Mucosa of descending colon (tissue), 3 donors: ENCODE data around the gene NR2E1. TPM values are rescaled to one million over a fixed set of nuclear protein-coding genes. Genes with fewer than 3 reads are reported as not detected.

ENCODE experiments used
- ATAC-seq: fragments of 200-7000 bp; cut with Tn5 transposase; one replicate; pipeline ENCODE4 v1.9.1; 2020; ENCODE audit warnings: mild to moderate bottlenecking, moderate library complexity
- DNase-seq, 3 donors: peaks; one replicate each; pipeline ENCODE4 v3.0.0-alpha.2; 2020
- H3K36me3 ChIP-seq: fragments of 200-600 bp; one replicate; pipeline ENCODE4 v1.8.0; 2021; ENCODE audit warnings: low read depth, mild to moderate bottlenecking
- H3K4me1 ChIP-seq: fragments of 200-600 bp; one replicate; pipeline ENCODE4 v1.8.0; 2021; ENCODE audit warnings: low read depth, mild to moderate bottlenecking
- H3K4me3 ChIP-seq: fragments of 200-600 bp; one replicate; pipeline ENCODE4 v1.8.0; 2021; ENCODE audit warnings: mild to moderate bottlenecking
- H3K9me3 ChIP-seq: fragments of 200-600 bp; one replicate; pipeline ENCODE4 v1.8.0; 2021; ENCODE audit warnings: mild to moderate bottlenecking
- intact Hi-C, 2 donors: fragments of 100-400 bp; cut with DNase I in 1 of 2; cut with micrococcal nuclease in 1 of 2; formaldehyde crosslinking; loops; one replicate each; pipeline versions ENCODE4 v1.11.0 to v1.11.1; 2022; cut with DNase I, micrococcal nuclease
- total RNA-seq, 3 donors: library from RNA; stranded (reverse); fragmentation: NEBNext Ultra II Directional in 2 of 3; extraction: Animal tissue kit (Norgen Biotek cat#: 25700) in 2 of 3; gene quantifications; one replicate each; pipeline versions ENCODE4 v1.2.1 to v1.2.4, GENCODE V29; 2021 to 2023
- TF ChIP-seq, protein P1 (sequence below): fragments of 200-600 bp; IDR thresholded peaks from one replicate; pipeline ENCODE4 v1.8.0; 2022; ENCODE audit warnings: antibody characterized with exemption, mild to moderate bottlenecking
- donor health status: DM: no; HTN: no; CAD: no; lungs with moderate emphysema.
- donor health status: DM: no; HTN: no; CAD: no.
- donor health status: DM: no; HTN: yes; CAD: no.

NR2E1 gene
- total RNA-seq, 3 donors from 2014 or later = not detected

DNA sequence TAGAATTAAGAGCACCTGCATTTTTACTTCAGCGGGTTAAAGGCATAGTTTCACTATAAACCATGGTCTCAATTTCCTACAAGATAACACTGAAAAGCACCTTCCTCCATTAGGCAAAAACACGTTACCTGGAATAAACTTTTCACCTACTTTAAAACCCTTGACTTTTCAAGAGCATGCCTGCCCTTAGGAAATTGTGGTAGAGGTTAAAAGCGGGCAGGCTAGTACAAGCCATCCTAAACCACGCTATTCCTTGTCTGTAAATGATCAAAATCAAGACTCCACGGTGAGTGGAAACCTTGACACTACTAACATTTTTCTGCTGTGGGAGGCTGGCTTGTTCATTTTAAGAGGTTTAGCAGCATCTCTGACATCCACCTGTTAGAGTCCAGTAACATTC lies 43.9 kb downstream of the NR2E1 start:
- Histone ChIP-seq H3K4me3 (no peak overlapping the region), H3K36me3 (no peaks in the 10 kb centered on the region), H3K4me1 (no peaks in the 10 kb centered on the region), H3K9me3 (no peaks in the 10 kb centered on the region)
- DNase-seq (no peak), ATAC-seq (no peak)
- intact Hi-C loops = no loop called here
- TF ChIP-seq, protein P1, sequence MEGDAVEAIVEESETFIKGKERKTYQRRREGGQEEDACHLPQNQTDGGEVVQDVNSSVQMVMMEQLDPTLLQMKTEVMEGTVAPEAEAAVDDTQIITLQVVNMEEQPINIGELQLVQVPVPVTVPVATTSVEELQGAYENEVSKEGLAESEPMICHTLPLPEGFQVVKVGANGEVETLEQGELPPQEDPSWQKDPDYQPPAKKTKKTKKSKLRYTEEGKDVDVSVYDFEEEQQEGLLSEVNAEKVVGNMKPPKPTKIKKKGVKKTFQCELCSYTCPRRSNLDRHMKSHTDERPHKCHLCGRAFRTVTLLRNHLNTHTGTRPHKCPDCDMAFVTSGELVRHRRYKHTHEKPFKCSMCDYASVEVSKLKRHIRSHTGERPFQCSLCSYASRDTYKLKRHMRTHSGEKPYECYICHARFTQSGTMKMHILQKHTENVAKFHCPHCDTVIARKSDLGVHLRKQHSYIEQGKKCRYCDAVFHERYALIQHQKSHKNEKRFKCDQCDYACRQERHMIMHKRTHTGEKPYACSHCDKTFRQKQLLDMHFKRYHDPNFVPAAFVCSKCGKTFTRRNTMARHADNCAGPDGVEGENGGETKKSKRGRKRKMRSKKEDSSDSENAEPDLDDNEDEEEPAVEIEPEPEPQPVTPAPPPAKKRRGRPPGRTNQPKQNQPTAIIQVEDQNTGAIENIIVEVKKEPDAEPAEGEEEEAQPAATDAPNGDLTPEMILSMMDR = no peak

DNA sequence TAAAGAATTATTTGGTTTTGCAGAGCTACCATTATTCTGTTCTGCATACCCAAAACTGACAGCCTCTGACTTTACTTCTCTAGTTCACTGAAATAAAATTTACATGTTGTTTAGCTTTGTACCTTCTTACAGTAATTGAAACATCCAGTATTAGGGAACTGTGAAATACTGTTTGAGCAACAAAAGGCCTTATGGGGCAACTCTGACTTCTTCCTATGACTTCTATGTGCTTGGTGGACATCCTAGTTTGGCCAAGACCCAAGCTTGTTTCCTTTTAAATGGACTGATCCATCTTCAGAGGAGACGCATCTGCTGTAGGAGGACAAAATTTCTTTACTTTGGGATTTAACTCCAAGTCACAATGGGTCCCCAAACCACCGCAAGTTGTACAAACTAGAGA lies 44.7 kb downstream of the NR2E1 start:
- ATAC-seq = no peak
- H3K36me3 ChIP-seq = no peaks in the 10 kb centered on the region

DNA sequence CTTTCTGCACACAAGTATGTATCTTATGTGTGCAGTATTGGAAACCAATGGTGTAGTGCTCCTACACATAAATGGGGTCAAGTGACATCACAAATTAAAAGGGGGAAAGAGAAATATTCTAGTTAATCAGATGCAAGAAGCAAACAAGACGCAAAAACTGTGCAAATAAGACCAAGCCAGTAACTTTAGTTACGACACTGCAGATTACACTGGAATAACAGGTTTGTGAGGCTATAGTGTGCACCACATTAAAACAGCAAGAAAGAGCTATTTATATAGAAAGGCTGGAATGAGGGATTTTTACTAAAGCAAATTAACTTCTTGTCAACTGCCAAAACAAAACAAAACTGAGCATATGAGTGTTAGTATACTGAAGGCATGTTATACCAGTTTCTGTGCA lies 45.8 kb downstream of the NR2E1 start:
- H3K4me3 ChIP-seq = no peak overlapping the region
- ATAC-seq (no peak), DNase-seq (no peak)
- no peaks in the 10 kb centered on the region for H3K36me3 ChIP-seq
- TF ChIP-seq, protein P1 = no peak
- no peaks in the 10 kb centered on the region for H3K4me1 ChIP-seq
- H3K9me3 ChIP-seq = no peaks in the 10 kb centered on the region
- intact Hi-C loops = no loop called here

More for the DNA sequence above, 44.7 kb downstream of the NR2E1 start:
- TF ChIP-seq, protein P1 = no peak
- Histone ChIP-seq H3K9me3 (no peaks in the 10 kb centered on the region), H3K4me1 (no peaks in the 10 kb centered on the region), H3K4me3 (no peak overlapping the region)
- DNase-seq = no peak
- intact Hi-C loops = no loop called here

DNA sequence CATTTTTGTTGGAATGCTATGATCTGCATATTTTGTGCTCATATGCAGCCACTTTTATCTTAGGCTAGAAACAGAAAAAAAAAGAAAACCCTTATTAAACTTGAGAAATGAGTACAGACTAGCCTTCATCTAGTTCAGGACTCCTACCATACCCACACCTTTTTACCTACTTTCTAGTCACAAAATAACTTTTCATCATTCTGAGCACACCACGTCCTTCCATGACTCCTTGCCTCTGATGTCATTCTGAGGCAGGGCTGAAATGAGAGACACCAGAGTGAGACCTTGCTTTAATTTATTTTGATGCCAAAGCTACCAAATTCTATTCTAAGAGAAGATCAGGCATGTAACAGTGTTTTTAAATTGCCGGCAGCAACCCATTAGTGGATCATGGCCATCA lies 56.2 kb downstream of the NR2E1 start:
- intact Hi-C loops = no loop called here
- no peaks in the 10 kb centered on the region for H3K36me3 ChIP-seq
- no peaks in the 10 kb centered on the region for H3K9me3 ChIP-seq
- H3K4me1 ChIP-seq = no peaks in the 10 kb centered on the region
- no peak overlapping the region for H3K4me3 ChIP-seq
- TF ChIP-seq, protein P1 = no peak
- ATAC-seq (no peak), DNase-seq (no peak)

DNA sequence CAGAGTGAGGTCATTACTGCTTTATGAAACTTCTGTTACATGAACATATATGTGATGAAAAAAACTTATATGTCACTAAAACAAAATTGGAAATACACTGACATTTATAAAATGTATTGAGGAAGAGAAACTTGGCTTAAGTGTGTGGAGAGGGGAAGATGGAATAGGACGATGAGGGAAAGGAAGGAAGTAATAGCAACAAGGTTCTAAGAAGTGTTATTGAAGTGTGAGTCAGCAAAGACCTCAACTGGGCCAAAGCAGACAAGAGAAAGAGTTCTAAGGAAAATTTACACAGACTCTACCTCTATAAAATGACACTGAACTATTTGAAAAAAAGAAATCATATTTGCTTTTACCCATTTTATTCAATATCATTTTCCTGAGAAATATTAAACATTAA lies 56.7 kb downstream of the NR2E1 start:
- TF ChIP-seq, protein P1 = no peak
- intact Hi-C loops = no loop called here
- Histone ChIP-seq H3K4me1 (no peaks in the 10 kb centered on the region), H3K36me3 (no peaks in the 10 kb centered on the region), H3K9me3 (no peaks in the 10 kb centered on the region), H3K4me3 (no peak overlapping the region)
- ATAC-seq (no peak), DNase-seq (no peak)

DNA sequence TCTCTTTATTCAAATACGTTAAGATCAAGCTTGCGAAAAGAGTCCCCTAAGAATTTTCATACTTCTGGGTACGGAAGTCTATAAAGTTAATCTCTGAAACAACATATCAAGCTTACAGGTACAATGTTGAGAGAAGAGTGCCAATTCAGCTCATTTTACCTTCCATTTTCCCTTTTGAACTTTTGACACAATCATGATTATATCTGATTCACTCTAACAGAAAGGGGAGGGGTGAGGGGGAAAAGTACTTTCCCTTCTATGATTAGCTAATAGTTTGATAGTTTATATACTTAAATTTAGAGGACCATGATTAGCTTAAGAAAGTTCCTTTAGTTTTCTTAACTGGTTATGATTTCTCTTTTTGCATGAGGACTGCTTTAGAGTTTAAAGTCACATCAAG lies 61.5 kb downstream of the NR2E1 start:
- Histone ChIP-seq H3K4me1 (no peaks in the 10 kb centered on the region), H3K4me3 (no peak overlapping the region), H3K36me3 (no peaks in the 10 kb centered on the region), H3K9me3 (no peaks in the 10 kb centered on the region)
- TF ChIP-seq, protein P1 = no peak
- intact Hi-C loops = no loop called here
- DNase-seq (no peak), ATAC-seq (no peak)
